Stimulated activated CD8-positive, alpha-beta memory T cell treated with anti-CD3 and anti-CD28 coated beads, Interleukin-7, amount 100 ng/mL, for 4 hours (primary cell): Measurements from ENCODE around the gene SPATS1.
"Not testable (repeated sequence)": the region's sequence is repeated elsewhere in the genome, so short reads cannot be mapped to it uniquely, and the experiment has no call there.

Experiments
- DNase-seq, 2 donors: peaks; one replicate each; pipeline ENCODE4 v3.0.0-alpha.2; 2020; ENCODE audit warnings: low read depth in 2 of 2

SPATS1 gene

DNA sequence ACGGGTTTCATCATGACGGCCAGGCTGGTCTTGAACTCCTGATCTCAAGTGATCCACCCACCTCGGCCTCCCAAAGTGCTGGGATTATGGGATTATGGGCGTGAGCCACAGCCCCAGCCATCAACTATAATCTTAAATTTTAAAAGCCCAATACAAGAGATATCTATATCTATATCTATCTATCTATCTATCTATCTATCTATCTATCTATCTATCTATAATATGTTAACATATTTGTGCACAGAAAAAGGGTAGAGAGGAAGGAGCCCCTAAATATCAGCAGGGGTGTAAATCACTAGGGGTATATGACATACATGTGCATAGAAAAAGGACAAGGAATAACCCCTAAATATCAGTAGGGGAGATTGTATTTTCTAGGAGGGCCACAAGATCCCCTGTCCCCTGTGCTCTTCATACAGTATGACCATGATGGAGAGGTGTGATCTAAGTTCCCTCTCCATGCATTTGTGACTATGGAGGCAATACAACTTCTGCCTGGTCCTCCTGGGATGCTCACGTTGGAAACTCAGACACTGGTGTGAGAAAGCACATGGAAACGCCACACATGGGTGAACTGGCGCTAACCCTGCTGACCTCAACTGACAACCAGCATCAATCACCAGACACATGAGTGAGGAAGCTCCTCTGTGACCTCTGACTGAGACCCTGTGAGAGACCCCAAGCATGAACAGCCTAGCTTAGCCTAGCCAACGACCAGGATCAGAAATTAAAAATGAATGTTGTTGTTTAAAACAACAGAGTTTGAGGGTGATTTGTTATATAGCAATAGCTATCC is 1.2 kb upstream of the SPATS1 start:
- DNase-seq, result no peak

DNA sequence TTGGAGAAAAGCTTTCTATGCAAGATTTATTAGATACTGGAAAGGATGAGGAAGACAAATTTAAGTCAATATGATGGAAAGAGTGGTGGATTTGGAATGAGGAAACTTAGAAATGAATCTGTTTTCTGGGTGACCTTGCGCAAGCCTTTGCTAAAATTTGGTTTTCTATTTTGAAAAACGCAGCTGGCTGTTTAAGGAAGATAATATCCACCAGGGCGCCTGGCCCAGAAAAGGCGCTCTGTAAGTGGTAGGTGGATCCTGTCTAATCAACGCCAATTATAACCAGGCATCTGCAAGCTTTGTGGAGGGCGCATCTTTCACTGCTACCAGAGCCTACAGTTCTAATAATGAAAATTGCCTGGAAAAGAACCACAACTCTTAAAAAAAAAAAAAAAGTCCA is 398 bp upstream of the SPATS1 start:
- DNase-seq, result no peak

DNA sequence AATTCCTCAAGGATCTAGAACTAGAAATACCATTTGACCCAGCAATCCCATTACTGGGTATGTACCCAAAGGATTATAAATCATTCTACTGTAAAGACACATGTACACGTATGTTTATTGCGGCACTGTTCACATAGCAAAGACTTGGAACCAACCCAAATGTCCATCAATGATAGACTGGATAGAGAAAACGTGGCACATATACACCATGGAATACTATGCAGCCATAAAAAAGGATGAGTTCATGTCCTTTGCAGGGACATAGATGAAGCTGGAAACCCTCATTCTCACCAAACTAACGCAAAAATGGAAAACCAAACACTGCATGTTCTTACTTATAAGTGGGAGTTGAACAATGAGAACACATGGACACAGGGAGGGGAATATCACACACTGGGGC is 4.4 kb downstream of the SPATS1 start:
- DNase-seq, result not testable (repeated sequence)

DNA sequence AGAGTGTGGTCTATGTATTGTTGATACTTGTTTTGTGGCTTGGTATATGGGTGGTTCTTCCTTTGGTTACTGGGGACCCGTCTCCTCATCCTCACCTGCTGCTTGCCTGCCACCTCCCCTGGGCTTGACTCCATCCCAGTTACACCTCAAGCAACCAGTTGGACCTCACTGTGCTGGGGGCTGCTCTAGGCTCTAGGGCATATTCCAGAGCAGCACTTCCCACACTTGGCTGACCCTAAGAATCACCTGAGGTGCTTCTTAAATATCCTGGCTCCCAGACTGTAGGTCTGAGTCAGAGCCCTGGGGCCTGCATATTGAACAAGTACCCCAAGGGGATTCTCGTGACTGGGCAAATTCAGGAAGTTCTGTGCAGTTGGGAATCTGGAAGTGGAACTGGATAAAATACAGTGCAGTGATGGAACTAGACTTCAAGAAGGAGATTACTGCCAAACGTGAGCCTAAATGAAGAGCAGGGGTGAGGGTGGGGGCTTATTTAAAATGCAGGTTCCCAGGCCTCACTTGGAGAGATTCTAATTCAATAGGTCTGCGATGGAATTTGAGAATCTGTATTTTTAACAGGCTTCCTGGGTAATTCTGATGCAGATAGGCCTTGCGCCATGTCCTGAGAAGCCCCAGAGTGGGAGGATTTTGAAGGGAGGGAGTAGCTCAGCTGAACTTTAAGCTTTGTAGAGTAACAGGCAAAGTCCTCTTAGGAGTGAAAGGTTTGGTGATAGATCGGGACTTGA is 7.6 kb downstream of the SPATS1 start:
- DNase-seq, result no peak

DNA sequence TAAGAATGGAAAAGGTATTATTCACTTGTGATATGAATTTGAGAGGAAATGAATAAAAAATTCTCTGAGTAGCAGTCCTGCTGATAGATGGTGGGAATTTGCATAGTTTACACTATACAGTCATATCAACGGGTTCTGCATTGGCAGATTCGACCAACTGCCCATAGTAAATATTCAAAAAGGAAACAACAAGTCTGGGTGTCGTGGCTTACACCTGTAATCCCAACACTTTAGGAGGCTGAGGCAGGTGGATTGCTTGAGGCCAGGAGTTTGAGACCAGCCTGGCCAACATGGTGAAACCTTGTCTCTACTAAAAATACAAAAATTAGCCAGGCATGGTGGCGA is 8.2 kb downstream of the SPATS1 start:
- DNase-seq, result not testable (repeated sequence)

DNA sequence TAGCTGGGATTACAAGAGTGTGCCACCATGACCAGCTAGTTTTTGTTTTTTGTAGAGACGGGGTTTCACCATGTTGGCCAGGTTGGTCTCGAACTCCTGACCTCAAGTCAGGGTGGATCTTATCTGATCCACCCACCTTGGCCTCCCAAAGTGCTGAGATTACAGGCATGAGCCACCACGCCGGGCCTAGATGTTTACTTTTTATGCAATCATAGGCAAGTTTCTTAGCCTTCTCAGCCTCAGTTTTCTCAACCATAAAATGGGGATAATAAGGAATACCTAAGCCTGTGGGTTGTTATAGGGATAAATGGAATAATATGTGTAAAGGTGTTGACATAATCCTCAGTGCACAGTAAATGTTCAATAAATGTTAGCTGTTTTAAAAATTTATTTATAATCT is 9.8 kb downstream of the SPATS1 start:
- DNase-seq, result no peak

DNA sequence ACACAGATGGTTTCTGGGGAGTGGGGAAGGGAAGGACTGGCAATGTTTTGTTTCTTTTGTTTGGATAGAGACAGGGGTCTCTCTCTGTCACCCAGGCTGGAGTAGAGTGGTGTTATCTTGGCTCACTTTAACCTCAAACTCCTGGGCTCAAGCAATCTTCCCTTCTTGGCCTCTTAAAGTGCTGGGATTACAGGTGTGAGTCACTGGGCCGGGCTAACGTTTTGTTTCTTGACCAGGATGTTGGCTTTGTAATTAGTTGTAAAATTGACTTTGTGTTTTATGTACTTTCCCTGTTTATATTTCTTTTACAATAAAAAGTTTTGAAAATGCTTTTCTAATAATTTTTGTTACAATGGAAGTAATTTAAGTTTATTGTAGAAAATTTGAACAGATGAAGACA is 10.9 kb downstream of the SPATS1 start:
- DNase-seq, result no peak

DNA sequence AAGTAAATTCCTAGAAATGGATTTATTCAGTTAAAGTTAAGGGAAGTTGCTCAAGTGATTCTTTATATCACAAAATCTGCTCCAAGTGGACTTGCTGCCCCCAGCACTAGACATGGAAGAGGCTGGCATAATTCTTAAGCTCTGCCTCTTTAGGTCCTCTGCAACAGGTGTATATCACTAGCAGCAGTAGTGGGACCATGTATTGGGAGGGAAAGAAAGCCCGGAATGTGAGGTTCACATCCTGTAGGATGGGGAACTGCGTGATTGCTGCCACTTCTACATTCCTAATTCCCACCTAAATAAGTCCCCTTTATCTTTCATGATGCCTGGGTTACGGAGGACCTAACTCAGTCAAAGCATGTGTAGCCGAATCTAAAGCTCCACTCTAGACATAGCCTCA is 13.2 kb downstream of the SPATS1 start:
- DNase-seq, result no peak

DNA sequence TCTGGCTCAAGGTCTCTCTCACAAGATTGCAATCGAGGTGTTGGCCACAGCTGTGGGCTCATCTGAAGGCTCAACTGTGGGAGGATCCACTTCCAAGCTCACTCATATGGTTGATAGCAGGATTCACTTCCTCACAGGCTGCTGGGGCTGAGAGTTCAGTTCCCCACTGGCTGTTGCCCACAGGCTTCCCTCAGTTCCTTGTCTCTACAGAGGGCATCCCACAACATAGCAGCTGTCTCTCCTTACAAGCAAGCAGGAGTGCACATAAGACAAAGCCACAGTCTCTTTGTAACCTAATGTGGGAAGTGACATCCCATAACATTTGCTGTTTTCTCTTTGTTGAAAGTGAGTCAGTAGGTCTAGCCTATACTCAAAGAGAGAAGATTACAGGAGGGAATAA is 14.0 kb downstream of the SPATS1 start:
- no peak for DNase-seq

DNA sequence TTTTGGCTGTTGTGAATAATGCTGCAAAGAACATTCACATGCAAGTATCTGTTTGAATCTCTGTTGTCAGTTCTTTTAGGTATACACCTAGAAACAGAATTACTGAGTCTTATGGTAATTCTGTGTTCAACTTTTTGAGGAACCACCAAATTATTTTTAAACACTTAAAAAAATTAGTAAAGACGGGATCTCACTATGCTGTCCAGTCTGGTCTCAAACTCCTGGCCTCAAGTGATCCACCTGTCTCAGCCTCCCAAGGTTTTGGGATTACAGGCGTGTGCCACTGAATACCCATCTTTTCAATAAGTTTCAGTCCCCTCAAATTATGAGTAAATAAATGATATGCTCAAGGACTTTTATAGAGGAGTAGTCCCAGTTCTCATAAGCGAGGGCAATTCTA is 17.5 kb downstream of the SPATS1 start:
- no peak for DNase-seq

DNA sequence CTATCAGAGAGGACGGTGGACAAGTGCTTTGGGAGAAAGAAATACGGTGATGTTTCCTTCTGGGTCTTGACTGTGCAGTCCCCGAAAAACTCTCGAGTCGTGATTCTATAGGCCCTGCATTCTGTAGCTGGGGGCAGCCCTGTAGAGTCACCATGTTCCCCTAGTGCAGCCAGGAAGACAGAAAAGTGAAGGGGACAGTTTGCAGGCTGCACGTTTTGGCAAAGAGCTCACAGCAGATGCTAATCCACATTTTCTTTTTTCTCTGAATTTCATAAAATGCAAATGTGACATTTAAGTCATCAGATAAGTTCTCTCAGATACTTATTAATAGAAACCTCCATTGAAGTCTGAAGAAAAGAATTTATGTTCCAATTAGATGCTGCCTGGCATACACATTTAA is 19.5 kb downstream of the SPATS1 start:
- DNase-seq, result no peak

DNA sequence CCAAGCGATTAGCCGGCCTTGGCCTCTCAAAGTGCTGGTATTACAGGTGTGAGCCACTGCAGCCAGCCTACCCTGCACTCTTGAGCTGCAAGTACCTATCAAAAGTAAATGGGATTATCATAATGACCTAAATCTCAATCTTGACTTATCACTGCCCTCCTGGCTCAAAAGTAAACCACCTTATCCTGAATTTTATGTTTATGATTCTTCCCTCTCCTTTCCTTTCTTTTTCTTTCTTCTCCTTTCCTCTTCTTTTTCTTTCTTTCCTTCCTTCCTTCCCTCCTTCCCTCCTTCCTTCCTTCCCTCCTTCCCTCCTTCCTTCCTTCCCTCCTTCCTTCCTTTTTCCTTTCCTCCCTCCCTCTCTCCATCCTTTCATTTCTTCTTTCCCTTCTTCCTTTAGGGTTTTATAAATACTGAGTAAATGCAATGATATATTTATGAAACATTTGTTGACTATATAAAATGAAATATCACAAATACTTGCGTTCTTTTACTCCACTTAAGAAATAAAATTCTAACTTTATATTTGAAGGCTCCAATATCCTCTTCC is 21.0 kb downstream of the SPATS1 start:
- no peak for DNase-seq

DNA sequence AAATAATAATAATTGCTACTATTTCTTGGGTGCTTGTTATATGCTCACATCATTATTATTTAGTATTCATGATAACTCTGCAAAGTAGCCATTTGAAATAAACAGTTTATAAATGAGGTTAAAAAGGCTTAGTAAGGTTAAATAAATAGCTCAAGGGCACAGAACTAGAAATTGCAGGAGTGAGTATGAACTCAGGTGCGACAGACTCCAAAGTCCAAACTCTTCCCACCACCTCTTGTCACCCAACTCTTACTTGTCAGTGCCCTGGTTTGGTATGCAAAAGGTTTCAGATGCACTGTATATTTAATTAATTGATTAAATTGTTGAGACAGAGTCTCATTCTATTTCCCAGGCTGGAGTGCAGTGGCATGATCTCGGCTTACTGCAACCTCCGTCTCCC is 24.3 kb downstream of the SPATS1 start:
- DNase-seq, result no peak

DNA sequence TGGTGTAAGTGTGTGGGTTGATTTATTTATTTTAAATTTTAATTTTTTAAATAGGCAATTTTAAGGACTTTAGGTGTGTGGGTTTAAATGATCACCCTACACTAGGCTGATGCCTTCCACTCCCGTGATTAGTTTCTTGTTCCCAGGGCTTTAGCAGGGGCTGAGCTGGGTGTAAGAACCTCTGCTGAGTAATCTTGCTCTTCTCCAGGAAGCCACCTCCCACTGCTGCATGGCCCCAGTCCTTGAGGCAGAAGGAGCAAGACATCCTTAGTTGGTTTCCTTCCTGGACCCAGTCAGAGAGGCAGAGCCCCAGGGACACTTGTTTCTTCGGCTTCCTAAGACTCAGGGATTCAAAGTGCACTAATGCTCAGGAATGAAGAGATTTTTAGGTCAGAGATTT is 25.2 kb downstream of the SPATS1 start:
- no peak for DNase-seq

DNA sequence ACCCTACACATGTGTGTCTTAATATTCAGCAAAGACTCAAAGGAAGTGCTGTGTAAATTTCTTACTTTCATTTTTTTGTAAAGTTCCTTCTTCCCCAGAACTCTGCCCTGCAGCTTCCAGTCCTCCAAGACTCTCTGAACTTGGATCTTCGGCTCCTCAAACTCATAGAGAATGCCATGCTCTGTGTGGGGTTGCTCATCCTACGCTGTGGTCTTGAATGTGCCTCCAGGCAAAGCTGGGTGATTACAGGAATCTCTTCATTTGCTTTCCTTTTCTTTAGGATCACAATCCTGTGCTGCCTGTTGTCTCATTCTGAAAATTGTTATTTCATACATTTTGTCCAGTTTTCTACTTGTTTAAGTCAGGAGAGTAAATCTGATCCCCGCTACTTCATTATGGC is 30.6 kb downstream of the SPATS1 start:
- DNase-seq, result no peak

DNA sequence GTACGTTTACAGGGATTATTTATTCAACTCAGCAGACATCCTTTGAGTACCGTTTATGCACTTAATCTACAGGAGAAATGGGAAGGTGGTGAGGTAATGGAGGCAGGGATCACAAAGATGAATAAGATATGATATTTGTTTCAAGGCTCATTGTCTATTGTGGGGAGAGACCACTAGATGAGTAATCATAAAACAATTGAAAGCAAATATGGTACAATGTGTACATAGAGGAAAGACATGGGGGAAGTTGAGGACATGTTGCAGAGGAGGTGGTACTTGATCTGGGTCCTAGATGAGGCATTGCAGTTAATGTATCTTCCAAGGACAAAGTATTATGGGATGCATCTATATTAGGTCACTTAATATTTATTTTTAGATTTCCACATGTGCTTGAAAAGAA is 31.3 kb downstream of the SPATS1 start:
- no peak for DNase-seq

DNA sequence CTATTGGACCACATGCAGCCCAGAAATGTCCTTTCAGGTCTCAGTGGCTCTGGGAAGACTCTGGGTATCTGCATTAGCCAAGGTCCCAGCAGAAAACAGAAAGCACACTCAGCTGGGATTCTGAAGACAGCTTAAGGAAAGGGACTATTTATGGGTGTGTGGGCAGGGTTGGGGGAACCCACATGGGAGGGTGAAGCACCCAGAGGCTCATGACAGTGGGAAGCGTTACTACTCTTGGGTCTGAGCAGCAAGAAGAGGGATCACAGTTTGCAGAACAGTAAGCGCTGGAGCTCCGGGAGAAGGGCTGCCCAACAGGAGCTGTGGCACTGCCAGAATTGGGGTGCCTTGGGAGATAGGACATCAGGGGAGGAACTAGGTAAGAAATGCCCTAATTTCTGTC is 32.6 kb downstream of the SPATS1 start:
- no peak for DNase-seq

DNA sequence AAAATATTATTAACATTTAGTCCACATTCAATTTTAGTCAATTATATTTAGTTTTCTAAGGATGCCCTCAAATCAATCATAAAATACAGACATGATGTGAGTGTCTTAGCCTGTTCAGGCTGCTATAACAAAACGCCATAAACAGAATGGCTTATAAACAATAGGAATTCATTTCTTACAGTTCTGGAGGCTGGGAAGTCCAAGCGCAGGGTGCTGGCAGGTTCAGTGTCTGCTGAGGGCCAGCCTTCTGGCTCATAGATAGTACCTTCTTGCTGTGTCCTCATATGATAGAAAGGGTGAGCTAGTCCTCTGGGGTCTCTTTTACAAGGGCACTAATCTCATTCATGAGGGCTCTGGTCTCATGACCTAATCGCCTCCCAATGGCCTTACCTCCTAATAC is 35.0 kb downstream of the SPATS1 start:
- no peak for DNase-seq

DNA sequence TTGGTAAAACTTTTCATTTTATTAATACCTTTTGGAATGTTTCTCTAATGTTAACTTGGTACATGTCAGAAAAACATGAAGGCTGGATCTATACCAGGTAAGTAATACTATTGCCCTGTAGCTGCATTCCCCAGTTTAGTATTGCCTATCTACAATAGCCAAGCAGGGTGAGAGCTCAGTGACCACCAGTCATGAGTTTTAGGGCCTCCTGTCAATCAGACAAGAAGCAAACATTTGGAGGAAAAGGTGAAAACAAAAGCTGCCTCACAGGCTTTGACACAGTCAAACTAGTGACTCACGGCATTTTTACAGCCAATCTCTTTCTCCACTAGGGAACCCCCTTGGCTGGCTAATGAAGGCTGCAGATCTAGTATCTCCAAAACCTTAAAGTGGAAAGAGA is 35.5 kb downstream of the SPATS1 start:
- no peak for DNase-seq

DNA sequence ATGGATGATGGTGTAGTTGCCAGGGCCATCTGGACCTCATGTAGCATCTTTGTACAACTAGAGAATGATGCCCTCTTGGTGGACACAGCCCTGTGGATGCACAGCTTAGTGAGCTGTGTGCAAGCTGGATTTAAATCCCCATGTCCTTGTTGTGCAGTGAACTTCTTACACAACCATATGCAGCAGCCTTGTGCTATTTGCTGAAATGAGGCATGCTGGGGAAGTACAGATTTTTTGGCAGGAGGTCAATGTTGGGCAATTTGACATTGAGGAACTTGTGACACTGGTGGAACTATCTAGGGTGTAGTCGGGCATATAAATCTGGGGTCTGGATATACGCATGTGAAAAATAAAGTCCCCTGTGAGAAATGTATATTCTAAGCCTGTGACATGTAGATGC is 39.3 kb downstream of the SPATS1 start:
- DNase-seq, result no peak

DNA sequence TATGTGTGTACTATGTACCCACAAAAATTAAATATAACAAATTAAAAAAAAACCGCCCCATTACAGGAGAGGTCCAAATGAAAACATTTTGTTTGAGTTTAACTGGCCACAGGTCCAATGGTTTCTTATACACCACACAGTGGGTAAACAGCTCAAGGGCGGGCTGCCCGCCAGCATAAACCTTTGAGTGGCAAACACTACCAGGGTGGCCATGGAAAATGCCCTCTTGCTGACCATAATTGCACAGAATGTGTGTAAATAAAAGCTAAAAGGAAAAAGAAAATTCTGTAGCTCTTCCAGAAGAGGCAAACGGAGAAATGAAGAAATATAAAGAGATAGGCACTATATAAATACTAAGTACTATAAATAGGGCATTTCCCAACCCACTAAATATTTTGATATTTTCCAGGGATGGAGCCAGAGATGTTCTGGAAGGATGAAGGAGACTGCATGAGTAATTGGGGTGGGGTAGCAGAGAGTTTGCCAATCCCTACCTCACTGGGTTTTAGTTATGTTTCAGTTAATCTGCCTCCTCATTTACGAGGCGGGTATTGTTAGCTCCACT is 44.0 kb downstream of the SPATS1 start:
- no peak for DNase-seq

DNA sequence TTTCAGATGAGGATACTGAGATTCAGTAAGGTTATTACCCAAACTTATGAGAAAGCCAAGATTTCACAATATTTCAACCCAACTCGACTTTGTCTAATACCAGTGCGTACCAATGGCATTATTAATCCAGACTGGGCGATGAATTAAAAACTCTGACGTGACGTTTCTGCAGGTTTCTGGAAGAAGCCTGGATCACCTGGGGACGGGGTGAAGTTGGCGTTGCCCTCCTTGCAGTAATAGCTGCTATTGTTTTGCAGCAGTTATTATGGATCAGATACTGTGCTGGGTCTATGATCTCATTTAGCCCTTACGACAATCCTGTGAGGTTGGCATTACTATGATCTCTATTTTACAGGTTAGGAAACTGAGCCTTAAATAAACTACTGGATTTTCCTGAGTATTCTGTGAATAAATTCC is 44.5 kb downstream of the SPATS1 start:
- DNase-seq, result no peak
